HTR-8/SVneo (cell line): ENCODE data around the gene TPRN.
"Not testable (repeated sequence)": the region's sequence is repeated elsewhere in the genome, so short reads cannot be mapped to it uniquely, and the experiment has no call there.

Source experiments
- DNase-seq: peaks from one replicate; pipeline ENCODE4 v3.0.0; 2011; ENCODE audit warnings: low spot score, mixed read lengths; ENCODE audit not compliant: insufficient read length
- FAIRE-seq: peaks from 2 replicates; lab custom pipeline; 2011; peaks lifted over from hg19 to GRCh38; lab: Jason Lieb, UNC

TPRN gene, protein sequence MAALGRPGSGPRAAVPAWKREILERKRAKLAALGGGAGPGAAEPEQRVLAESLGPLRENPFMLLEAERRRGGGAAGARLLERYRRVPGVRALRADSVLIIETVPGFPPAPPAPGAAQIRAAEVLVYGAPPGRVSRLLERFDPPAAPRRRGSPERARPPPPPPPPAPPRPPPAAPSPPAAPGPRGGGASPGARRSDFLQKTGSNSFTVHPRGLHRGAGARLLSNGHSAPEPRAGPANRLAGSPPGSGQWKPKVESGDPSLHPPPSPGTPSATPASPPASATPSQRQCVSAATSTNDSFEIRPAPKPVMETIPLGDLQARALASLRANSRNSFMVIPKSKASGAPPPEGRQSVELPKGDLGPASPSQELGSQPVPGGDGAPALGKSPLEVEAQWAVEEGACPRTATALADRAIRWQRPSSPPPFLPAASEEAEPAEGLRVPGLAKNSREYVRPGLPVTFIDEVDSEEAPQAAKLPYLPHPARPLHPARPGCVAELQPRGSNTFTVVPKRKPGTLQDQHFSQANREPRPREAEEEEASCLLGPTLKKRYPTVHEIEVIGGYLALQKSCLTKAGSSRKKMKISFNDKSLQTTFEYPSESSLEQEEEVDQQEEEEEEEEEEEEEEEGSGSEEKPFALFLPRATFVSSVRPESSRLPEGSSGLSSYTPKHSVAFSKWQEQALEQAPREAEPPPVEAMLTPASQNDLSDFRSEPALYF

DNA sequence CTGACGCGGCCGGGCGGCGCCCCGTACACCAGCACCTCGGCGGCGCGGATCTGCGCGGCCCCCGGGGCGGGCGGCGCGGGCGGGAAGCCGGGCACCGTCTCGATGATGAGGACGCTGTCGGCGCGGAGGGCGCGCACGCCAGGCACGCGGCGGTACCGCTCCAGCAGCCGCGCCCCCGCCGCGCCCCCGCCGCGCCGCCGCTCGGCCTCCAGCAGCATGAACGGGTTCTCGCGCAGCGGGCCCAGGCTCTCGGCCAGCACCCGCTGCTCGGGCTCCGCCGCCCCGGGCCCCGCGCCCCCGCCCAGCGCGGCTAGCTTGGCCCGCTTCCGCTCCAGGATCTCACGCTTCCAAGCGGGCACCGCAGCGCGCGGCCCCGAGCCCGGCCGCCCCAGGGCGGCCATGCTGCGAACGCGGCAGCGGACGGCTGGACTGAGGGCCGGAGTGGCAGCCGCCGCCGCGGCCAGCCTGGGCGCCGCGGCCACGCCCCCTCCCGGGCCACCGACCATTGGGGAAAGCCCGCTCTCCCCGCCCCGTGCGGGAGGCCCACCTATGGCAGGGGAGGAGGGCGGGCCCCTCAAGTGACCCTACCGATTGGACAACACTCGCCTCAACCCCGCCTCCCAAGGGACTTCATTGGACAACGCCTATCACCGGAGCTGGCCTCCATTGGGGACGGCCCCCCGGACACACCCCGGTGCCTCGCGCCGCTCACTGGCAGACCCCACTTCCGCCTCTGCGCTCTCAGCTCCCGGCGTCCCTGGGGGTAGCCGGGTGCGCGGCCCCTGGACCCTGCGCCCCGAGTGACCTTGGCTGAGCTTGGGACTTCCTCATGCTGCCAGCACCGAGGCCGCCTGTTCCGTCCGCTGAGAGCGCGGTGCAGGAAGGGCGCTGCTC, at the start of gene TPRN:
TSS of gene TPRN (minus strand) at position 431 of the 894 bp plus-strand sequence. CDS start at position 401, 30 bp downstream.
- DNase-seq (peak; percentile 99), FAIRE-seq (peak; percentile 86)

DNA sequence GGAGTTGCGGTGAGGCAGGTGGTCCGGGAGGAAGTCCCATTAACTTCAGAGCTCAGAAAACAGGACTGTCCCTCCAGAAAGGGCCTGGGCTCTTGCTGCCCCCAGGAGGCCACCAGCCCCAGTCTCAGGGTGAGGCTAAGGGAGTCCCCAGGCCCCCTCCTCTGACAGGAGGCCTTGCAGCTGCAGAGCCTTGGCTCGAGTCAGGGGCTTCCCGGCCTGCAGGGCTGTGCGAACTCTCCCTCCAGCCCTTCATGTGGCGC, 47.3 kb upstream of the TPRN start:
- no peak for DNase-seq
- FAIRE-seq = no peak

DNA sequence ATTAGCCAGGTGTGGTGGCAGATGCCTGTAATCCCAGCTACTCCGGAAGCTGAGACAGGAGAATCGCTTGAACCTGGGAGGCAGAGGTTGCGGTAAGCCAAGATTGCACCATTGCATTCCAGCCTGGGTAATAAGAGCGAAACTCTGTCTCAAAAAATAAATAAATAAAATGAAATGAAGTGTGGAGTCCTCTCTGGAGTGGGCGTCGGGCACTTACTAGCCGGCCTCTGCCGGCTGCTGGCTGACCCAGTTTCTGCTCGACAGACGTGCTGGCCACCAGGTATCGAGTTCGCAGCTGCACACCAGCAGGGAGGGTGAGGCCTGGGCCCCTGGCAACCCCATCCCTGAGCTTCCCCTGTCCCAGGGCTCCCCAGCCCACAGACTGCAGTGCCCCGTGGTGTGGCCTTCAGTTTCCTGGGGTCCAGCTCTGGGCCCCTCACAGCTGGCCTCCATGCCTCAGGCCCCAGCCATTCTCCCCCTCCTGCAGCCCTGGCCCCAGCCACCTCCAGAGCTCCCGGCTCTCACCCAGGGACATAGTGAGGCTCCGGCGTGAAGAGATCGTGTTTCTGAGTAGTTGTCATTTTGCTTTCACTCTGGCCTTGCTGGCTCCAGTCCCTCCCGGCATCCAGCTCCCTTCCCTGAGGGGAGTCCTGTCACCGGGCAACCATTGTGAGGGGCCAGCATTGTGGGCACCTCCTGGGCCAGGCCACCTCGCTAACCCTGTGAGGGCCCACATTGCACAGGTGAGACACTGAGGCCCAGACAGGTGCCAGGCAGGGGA, 46.8 kb upstream of the TPRN start:
- DNase-seq (no peak), FAIRE-seq (no peak)

DNA sequence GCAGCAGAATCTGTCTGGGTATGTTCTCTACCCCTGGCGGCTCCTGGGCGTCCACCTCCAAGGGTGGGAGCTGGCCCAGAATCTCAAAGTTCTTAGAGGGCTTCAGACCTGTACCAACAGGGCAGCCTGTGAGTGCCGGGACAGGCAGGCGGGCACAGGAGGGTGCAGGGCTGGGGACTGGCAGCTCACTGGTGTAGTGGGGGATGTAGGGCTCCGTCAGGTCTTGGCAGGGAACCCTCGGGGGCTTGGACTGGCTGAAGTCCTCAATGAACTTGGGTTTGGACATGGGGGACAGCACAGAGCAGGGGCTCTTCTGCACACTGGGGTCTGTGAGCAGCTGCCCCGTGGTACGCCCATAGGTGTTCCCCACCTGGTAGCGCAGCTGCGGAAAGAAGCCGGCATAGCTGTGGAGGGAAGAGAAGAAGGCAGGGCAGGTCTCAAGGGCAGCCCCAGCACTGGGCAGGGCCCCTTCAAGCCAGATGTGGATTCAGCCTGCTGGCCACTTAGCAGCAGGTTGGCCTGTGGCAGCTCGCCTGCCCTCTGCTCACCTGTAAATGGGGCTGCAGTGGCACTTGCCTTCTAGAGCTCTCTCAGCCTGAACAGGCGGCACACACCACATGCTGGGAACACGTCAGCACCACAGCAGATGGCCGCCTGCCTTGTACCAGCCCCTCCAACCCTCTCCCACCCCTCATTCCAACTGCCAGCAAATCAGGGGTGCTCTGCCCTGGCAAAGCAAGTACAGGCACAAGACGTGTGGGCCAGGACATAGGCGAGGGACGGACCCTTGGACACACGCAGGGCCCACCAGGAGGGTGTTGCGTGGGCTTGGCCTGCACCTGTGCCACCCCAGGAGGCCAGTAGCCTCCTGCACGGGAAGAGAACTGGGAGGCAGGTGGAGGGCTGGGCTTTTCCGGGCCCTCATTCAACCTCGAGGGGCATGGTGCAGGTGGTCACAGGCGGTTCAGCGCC, 45.2 kb upstream of the TPRN start:
- FAIRE-seq = no peak
- no peak for DNase-seq

DNA sequence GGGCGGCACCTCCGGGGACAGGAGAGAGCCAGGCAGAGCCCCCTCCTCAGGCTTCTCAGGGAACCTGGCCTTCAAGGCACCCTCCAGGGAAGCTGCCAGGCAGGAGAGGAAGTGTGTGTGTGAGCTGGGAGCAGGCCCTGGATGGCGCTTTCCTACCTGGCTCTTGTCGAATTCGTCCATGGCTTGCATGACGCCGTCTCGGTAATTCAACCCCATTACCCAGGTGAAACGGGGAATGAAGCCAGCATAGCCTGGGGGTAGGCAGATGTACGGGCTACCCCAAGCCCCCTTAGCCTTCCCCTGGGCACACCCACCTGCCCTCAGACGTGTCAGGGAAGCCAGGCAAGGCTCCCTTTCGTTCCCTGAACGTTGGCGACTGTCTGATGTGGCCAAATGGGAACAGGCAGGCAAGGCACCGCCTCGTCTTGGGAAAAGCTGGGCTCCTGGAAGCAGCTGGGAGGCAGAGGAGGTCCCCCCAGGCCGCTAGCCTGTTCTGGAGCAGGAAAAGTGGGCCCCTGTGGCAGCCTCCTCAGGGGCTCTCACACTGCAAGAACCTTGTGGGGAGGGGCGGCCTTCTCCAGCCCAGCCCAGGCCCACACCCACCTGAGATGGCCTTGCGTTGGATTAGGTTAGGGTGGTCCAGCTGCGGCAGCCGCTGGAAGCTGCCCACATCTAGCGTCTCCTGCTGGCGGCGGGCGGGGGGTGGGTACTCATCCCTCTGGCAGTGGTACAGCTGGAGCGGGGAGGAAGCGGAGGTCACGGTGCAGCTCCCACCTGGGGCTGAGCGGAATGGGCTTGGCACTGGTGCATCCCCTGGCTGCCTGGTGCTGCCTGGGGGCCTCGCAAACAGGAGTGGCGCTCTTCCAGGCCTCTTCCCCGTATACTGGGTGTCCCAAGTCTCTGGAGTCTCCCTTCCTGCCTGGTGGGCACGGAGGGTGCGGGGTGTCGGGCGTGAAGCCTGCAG, 44.2 kb upstream of the TPRN start:
- DNase-seq (no peak), FAIRE-seq (no peak)

DNA sequence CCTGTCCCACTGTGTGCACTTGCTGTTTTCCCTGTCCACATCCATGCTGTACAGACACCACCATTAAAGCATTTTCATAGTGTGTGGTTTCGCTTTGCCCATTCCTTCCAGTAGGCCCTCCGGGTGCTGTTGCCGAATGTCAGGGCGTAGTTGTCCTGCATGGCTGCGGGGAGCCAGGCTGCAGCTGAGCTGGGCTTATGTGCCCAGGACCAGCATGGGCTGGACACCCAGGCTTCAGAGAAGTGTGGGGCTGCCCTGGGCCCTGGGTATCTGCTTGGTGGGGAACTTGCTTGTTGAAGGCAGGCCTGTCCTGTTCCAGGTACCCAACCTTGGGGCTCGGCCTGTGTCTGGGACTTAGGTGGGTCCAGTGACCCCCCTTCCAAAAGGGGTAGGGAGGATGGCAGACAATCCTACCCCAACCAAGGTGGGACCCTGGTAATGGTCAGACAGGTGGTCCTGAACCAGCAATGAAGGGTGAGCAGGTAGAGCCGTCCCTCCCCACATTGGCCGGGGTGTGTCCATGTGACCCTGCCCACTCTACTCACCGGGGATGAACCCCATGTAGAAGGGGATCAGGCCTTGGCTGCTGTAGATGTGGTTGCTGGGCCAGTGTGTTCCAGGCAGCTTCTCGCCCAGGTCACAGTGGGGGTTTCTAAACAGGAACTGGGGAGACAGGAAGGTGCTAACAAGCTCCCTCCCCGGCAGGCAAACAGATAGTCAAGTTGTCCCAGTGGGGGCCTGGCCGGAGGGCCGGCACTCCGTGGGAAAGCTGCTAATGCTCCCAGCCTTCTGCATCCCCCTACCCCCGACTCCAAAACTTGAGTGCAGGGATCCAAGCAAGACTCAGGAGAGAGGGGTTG, 43.3 kb upstream of the TPRN start:
- FAIRE-seq (peak; percentile 33), DNase-seq (no peak)

DNA sequence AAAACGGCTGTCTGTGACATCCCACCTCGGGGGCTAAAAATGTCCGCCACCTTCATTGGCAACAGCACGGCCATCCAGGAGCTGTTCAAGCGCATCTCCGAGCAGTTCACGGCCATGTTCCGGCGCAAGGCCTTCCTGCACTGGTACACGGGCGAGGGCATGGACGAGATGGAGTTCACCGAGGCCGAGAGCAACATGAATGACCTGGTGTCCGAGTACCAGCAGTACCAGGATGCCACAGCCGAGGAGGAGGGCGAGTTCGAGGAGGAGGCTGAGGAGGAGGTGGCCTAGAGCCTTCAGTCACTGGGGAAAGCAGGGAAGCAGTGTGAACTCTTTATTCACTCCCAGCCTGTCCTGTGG, 42.7 kb upstream of the TPRN start:
- not testable (repeated sequence) for FAIRE-seq, DNase-seq

DNA sequence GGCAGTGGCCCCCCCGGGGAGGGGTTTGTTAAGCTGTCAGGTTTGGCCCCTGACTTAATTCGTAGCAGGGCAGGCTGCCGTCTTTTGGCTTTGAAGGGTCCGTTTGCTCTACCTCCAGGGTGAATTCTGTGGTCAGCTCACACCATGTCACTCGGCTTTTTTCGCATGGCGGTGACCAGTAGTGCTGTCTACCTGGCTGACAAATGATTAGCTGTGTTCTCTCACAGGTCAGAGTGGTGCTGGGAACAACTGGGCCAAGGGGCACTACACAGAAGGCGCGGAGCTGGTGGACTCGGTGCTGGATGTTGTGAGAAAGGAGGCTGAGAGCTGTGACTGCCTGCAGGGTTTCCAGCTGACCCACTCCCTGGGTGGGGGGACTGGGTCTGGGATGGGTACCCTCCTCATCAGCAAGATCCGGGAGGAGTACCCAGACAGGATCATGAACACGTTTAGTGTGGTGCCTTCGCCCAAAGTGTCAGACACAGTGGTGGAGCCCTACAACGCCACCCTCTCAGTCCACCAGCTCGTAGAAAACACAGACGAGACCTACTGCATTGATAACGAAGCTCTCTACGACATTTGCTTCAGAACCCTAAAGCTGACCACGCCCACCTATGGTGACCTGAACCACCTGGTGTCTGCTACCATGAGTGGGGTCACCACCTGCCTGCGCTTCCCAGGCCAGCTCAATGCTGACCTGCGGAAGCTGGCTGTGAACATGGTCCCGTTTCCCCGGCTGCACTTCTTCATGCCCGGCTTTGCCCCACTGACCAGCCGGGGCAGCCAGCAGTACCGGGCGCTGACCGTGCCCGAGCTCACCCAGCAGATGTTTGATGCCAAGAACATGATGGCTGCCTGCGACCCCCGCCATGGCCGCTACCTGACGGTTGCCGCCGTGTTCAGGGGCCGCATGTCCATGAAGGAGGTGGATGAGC, 42.0 kb upstream of the TPRN start:
- FAIRE-seq = no peak
- no peak for DNase-seq

DNA sequence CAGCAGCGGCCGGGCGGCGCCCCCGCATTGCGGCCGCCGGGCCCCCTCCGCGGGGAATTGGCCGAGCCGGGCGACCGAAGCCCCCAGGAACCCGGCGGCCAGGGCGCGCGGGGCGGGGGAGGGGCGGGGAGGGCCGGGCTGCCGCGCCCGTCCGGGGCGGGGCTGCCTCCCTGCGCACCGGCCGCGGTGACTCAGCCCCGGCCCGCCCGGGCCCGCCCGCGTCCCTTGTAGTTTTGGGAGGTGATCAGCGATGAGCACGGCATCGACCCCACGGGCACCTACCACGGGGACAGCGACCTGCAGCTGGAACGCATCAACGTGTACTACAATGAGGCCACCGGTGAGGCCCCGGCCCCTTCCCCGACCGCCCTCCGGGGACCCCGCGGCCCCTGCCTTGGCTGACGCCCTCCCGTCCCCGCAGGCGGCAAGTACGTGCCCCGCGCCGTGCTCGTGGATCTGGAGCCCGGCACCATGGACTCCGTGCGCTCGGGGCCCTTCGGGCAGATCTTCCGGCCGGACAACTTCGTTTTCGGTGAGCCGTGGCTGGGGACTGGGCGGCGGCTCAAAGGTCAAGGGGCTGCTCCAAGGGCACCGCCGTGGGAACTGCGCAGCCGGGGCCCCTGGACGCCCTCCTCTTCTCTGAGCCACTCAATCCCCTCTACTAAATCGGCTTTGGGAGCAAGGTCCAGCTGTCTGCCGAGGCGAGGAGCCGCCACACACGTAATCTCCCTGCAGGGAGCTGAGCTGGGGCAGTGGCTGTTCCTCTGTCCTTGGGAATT, 41.1 kb upstream of the TPRN start:
- DNase-seq = peak; percentile 27

DNA sequence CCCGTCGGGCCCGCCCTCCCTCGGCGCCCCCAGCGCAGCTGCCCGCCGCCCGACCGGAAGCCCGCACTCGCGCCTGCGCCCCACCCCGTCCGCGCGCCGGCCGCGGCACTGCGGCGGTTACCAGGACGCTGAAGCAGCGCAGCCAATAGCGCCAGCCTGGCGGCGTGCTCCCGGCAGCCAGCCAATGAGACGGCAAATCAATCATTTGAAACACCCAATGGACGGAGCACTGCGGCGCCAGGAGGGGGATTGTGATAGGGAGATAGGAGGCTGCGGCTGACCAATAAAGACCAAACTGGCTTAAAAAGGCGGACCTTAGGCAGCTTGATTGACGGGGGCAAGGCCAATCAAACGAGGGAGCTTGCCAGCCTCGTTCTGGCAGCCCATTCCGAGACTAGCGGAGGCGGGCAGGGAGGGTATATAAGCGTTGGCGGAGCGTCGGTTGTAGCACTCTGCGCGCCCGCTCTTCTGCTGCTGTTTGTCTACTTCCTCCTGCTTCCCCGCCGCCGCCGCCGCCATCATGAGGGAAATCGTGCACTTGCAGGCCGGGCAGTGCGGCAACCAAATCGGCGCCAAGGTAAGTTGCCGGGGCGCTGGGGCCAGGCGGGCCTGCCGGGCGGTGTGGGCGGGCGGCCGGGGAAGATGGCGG, 40.4 kb upstream of the TPRN start, which contains the start of gene TUBB4B:
TSS of gene TUBB4B (plus strand) at position 447 of the 649 bp plus-strand sequence. CDS start at position 521, 74 bp downstream.
- DNase-seq (peak; percentile 99), FAIRE-seq (peak; percentile 99)

More for the DNA sequence above, 41.1 kb upstream of the TPRN start:
- no peak for FAIRE-seq

DNA sequence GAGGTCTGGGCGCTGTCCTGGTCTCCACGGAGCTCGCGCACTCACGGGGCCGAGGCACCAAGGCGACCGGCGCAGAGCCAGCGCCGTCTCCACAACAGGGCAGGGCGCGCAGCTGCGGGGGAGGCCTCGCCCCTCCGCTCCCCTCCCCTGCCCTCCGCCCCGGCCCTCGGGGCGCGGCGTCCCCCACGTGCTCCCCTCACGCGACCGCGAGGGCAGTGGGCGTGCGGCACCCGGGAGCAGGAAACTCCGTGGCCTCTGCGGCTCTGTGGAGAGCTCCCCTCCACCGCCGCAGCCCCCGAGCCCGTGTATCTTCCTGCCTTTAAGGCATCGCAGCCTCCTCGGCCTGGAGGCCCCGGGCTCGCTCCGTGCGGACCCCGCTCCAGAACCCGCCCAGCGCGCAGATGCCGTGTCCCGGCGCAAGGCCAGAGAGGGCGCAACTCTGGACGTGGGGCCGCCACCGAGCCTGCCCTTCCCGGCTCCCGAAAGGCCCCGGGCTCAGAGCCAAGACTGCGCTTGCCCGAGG, 39.8 kb upstream of the TPRN start:
- FAIRE-seq = peak; percentile 48
- peak; percentile 39 for DNase-seq

DNA sequence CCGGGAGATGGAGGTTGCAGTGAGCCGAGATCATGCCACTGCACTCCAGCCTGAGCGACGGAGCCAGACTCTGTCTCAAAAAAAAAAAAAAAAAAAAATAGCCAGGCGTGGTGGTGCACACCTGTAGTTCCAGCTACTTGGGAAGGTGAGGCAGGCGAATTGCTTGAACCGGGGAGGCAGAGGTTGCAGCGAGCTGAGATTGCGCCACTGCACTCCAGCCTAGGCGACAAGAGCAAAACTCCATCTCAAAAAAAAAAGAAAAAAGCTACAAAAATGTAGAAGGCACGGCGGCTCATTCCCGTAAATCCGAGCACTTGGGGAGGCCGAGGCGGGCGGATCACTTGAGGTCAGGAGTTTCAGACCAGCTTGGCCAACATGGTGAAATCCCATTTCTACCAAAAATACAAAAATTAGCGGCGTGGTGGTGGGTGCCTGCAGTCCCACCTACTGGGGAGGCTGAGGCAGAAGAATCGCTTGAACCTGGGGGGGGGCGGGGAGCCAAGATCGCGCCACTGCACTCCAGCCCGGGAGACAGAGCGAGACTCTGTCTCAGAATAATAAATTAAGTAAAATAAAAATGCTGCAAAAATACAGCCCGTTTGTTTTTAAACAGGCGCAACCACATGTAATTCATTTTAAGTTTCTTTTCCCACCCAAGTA, 39.1 kb upstream of the TPRN start:
- not testable (repeated sequence) for FAIRE-seq, DNase-seq
